Measurements from ENCODE around the gene VSTM5. TPM values are rescaled to one million over a fixed set of nuclear protein-coding genes. Genes with fewer than 3 reads are reported as not detected.

VSTM5 gene
- total and polyA plus RNA-seq, 2 of the 8 experiments (the other 6 are each of a cell fraction or from before 2014, with no cell fraction given) = 0.22 to 0.70 TPM

DNA sequence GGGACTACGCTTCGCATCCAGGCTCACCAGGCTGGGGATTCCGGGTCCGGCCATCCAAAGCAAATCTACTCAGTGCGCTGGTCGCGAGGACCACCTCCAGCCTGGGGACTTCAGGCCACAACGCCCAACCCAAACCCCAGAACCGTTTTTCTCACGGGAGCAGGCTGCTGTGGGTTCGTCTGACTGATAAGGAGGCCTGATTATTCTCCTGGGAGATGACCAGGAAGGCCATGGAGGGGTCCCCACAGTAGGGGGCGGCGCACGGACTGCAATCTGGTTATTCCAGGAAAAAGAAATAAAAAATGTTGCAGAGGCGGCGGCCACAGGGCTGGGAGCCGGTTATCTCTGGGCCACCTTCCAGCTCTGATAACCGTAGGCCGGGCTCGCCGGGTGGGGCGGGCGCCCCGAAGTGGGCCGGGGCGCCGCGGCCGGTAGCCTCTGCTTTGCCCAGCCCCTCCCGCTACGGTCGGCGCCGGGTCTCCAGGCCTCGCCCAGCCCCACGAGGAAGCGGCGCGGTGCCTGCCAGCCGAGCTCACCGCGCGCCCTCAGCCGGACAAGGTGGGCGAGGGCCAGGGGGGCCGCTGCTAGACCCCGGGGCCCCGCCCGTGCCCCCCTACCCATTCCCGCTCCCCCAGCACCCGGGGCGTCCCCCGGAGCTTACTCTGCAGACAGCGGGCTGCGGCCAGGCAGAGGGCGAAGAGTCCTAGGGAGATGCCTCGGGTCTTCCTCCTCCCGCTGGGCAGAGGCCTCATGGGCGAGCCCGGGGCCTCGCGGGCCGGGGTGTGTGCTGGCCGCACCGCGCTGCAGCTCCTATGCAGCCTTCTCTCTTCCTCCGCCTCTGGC is 446 bp downstream of the VSTM5 start:
- Histone ChIP-seq H3K23me2 (ENCODE audit: low read depth, low read length) (0 out of 2 replicates have a peak, but pooled peaks cover 3% of the 10 kb centered on the region), H2BK15ac (ENCODE audit: low read length) (no peak overlapping the region), H3K79me2 (ENCODE audit: control insufficient read depth in 1 of 2, insufficient read depth in 2 of 2, low read length in 2 of 2) (no peaks in the 10 kb centered on the region), H3K56ac (replicated peaks; ENCODE audit: insufficient read length, low read depth, low read length) (no peak overlapping the region), H3K4ac (replicated peaks; ENCODE audit: insufficient read length, low read depth, low read length) (no peak overlapping the region), H4K5ac (ENCODE audit: insufficient read length, low read depth, low read length) (no peak overlapping the region), H2AK5ac (ENCODE audit: low read depth, low read length) (no peak overlapping the region), H3K18ac (ENCODE audit: extremely low read depth, low read length) (peak overlapping the region; percentile 13; the same call in 1 of the 2 replicates), H2BK12ac (ENCODE audit: low read depth, low read length) (no peak overlapping the region), H4K8ac (ENCODE audit: extremely low read depth, insufficient read depth, low read length) (peak overlapping the region; percentile 88), H2BK20ac (ENCODE audit: low read length) (no peak overlapping the region; the same call in 1 of the 2 replicates), H2AFZ (ENCODE audit: low read length) (peak overlapping the region; percentile 80; the same call in 1 of the 2 replicates), H3K4me2 (ENCODE audit: insufficient read depth in 1 of 2, low read depth in 2 of 2, low read length in 2 of 2) (peak overlapping the region; percentile 51 to 56; a peak in 3 of 4 replicates), H3K4me1 (replicated peaks in 1 of 4; ENCODE audit: control insufficient read depth in 3 of 4, insufficient read depth in 4 of 4, low read length in 3 of 4) (peaks cover 0 to 3% (median 2%) of the 10 kb centered on the region in 4 experiments; a peak in 3 of 7 replicates), H3K14ac (ENCODE audit: insufficient read length) (no peak overlapping the region), H3K36me3 (ENCODE audit: control insufficient read depth in 2 of 4, insufficient read depth in 4 of 4, low read length in 3 of 4) (no peaks in the 10 kb centered on the region), H3K27me3 (replicated peaks in 1 of 4; ENCODE audit: control insufficient read depth in 3 of 4, extremely low read depth in 1 of 4, insufficient read depth in 3 of 4, low read length in 3 of 4) (no peaks in the 10 kb centered on the region; a peak in 2 of 7 replicates), H3K9ac (replicated peaks in 1 of 4; ENCODE audit: extremely low read depth in 1 of 4, low read depth in 3 of 4, low read length in 3 of 4) (no peak overlapping the region), H3K23ac (ENCODE audit: insufficient read length) (no peak overlapping the region), H4K91ac (replicated peaks; ENCODE audit: insufficient read length, low read length) (no peak overlapping the region), H4K20me1 (replicated peaks in 1 of 2; ENCODE audit: control insufficient read depth in 1 of 2, insufficient read depth in 2 of 2, low read length in 2 of 2) (no peaks in the 10 kb centered on the region), H2BK5ac (ENCODE audit: low read depth, low read length) (no peak overlapping the region), H3K27ac (ENCODE audit: low read depth, low read length) (no peak overlapping the region), H3K79me1 (ENCODE audit: low read depth, low read length) (no peaks in the 10 kb centered on the region), H2BK120ac (replicated peaks; ENCODE audit: low read depth, low read length) (no peak overlapping the region), H3K4me3 (ENCODE audit: extremely low read depth in 1 of 4, insufficient read depth in 2 of 4, low read depth in 3 of 4, low read length in 4 of 4) (peak overlapping the region; percentile 23 to 58 (median 27)), H3K9me3 (ENCODE audit: insufficient read depth in 2 of 2, low read depth in 1 of 2, low read length in 1 of 2) (no peaks in the 10 kb centered on the region)
- FAIRE-seq (no peak), DNase-seq (ENCODE audit: low read depth in 1 of 2, low spot score in 2 of 2) (peak in 1 of 2 experiments; percentile 58)
- no peak for TF ChIP-seq TBP (IDR thresholded peaks at IDR 0.05; ENCODE audit: low read depth, low read length)
- no peak for TF ChIP-seq POU5F1 (IDR thresholded peaks at IDR 0.05; ENCODE audit: low read depth, low read length)
- no peak for TF ChIP-seq KDM5A (IDR thresholded peaks at IDR 0.05; ENCODE audit: low read length)
- TF ChIP-seq, protein P1, sequence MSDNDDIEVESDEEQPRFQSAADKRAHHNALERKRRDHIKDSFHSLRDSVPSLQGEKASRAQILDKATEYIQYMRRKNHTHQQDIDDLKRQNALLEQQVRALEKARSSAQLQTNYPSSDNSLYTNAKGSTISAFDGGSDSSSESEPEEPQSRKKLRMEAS (IDR thresholded peaks at IDR 0.05) = peak; percentile 45; the same call in 1 of the 2 replicates
- no peak for TF ChIP-seq RNF2 (IDR thresholded peaks at IDR 0.05; ENCODE audit: borderline replicate concordance, low read depth, low read length, missing control alignments, poor library complexity, severe bottlenecking)
- peak; percentile 36 for TF ChIP-seq KDM4A (IDR thresholded peaks at IDR 0.05; ENCODE audit: low read depth, low read length, severe bottlenecking)
- TF ChIP-seq, protein P2, sequence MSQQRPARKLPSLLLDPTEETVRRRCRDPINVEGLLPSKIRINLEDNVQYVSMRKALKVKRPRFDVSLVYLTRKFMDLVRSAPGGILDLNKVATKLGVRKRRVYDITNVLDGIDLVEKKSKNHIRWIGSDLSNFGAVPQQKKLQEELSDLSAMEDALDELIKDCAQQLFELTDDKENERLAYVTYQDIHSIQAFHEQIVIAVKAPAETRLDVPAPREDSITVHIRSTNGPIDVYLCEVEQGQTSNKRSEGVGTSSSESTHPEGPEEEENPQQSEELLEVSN (IDR thresholded peaks at IDR 0.05) = peak; percentile 60
- TF ChIP-seq JUN (IDR thresholded peaks at IDR 0.05; ENCODE audit: low read depth, low read length) = no peak
- TF ChIP-seq MAFK (IDR thresholded peaks at IDR 0.05; ENCODE audit: low read depth, low read length) = no peak
- ChIA-PET CTCF (ENCODE audit: partially characterized antibody) (interaction anchor here (0.5 to 1.4 kb wide), 4 partner anchors 15 to 69 kb away, joined by 3 to 4 read pairs (median 3); no protein-coding TSS in a partner anchor), POLR2A (ENCODE audit: partially characterized antibody) (interaction anchor here (0.6 to 1.5 kb wide), 3 partner anchors 10 to 813 kb away, joined by 3 to 5 read pairs (median 3); no protein-coding TSS in a partner anchor)
- 48% methylated on average over 40 of the region's 67 CpGs; no CpG with 5 or more reads in 1 of the 2 experiments for WGBS, 2 experiments (ENCODE audit: extremely low coverage in 1 of 2, insufficient coverage in 1 of 2, insufficient read length in 1 of 2, insufficient replicate concordance in 2 of 2, low coverage in 1 of 2, low lambda C conversion rate in 2 of 2, missing lambda C conversion rate in 1 of 2)
